WI38 (cell line): ENCODE data around the gene PDGFA.

Source experiments
- H3K4me3 ChIP-seq: 2 replicates; pipeline ENCODE4 v1.5.1; 2011; ENCODE audit warnings: low read depth, mild to moderate bottlenecking, control low read depth, low read length
- CTCF ChIP-seq: IDR thresholded peaks from 2 replicates; pipeline ENCODE4 v1.5.1; 2012; ENCODE audit warnings: low read depth, mild to moderate bottlenecking, control low read depth, low read length

The PDGFA gene

DNA sequence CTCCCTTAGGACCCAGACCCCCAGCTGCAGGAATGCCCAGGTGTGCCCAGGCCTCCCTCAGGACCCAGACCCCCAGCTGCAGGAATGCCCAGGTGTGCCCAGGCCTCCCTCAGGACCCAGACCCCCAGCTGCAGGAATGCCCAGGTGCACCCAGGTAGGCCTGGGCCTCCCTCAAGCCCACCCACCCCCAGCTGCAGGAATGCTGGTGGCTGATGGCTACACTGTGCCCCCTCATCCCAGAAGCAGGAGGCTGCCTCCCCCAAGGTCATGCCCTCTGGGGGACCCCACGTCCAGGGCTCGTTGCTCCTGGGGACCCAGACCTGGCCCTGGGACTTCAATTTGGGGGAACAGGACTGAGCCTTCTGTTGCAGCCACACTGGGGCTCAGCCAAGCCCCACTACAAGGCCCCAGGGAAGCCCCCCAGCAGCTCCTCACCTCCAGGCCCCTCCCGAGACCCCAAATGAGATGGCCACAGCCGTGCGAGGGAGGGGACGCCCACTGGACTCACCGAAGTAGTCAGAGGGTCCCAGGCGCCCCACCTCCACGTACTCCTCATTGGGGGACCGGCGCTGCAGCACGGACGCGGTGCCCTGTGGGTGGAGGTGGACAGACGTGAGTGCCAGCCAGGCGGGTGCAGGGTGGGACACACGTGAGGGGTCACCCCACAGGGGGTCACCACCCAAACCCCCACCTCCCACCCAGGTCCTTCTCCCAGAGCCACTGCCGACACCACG lies 31.4 kb upstream of the PDGFA start:
- no peak for TF ChIP-seq CTCF
- no peak overlapping the region for H3K4me3 ChIP-seq

- H3K4me3 ChIP-seq, result no peak overlapping the region
- TF ChIP-seq CTCF, result no peak
Observed at GRCh38 chr7:549891-550625, 30.4 kb upstream of the PDGFA start.

DNA sequence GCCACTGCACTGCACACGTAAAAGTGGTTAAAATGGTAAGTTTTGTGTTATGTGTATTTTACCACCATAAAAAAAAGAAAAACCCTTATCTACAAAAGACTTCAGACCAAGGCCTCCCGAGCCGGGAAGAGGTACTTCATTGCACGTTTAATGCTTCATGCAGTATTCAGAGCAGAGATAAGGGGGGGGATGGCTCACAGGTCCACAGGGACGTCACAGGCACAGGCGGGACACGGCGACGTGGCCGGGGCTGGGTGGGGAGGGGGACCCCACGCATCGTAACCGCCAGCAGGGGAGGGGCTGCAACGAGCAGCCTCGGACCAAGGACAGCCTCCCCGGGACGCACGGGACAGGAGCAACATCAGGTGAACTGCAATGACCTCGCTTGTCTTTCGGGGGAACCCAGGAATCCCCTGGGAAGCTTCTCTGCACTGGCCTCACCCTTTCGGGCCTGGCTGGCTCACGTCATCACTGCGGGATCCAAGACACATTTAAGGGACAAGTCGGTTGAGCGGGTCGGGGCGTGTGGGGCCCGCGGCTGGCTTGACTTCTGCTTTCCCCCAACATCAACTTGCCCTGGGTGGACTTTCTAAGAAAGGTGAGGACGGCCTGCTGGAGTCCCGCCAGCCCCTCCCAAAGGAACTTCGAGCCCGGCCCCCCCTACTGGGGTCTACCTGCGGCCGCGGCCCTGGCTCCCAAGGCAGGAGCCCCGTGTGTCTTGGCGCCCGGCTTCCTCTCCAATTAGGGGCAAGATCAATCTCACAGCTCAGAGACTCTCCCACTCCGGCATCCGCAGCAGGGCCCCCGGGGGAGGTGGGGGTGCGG lies 29.6 kb upstream of the PDGFA start:
- H3K4me3 ChIP-seq, result no peak overlapping the region
- TF ChIP-seq CTCF, result no peak

DNA sequence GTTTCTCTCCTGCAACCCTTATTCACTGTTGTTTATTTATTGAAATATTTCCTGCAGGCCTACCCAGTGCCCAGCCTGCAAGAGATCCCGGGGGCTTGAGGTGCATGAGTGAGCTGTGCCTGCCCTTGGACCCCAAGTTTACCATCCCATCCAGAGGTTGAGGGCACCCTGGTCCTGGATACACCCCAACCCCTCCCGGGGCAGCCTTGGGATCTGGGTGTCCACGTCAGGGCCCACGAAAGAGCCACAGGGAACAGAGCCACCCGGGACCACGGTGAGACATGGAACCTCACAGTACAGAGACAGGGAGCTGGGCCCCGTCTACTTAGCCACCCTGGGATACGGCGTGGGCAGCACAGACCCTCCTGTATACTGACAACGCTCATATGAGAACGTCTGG lies 28.8 kb upstream of the PDGFA start:
- TF ChIP-seq CTCF, result no peak
- H3K4me3 ChIP-seq, result no peak overlapping the region

GRCh38 chr7:545470-545869 lies 25.8 kb upstream of the PDGFA start:
- no peak for TF ChIP-seq CTCF
- no peak overlapping the region for H3K4me3 ChIP-seq

DNA sequence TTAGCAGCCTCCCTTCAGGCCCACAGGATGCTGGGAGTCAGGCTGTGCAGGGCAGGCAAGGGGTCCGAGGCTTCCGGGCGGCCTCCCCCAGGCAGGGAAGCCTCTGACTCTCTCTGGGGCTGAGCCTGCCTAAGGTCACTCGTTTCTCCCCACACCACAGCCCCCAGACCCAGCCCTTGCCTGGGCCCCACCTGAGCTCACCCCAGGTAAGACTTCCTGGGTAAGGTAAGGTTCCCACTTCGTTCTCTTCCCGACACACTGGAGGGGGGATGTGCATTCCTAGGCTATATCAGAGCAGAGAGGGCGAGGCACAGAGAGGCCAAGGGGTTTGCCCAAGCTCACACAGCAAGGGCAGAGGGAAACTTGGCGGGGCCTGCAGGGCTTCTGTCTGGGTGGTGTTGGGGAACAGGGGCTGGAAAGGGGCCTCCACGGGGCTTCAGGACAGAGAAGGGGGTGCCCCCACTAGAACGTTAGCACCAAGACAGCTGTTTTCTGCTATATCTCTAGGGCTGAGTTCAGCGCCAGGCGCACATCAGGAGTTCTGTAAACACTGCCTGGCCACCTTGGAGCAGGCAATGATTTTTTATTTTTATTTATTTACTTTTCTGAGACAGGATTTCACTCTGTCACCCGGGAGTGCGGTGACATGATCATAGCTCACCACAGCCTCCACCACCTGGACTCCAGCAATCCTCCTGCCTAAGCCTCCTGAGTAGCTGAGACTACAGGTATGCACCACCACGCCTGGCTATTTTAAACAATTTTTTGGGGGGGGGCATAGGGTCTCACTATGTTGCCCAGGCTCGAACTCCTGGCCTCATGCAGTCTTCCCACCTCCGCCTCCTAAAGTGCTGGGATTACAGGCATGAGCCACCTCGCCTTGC lies 24.9 kb upstream of the PDGFA start:
- TF ChIP-seq CTCF, result no peak

More for the DNA sequence above, 24.9 kb upstream of the PDGFA start:
- H3K4me3 ChIP-seq, result no peak overlapping the region
